Endothelial cell of umbilical vein (primary cell): ENCODE data around the gene PLCD3. TPM values are rescaled to one million over a fixed set of nuclear protein-coding genes. Genes with fewer than 3 reads are reported as not detected.

Experiments
- BruUV-seq: library from RNA; stranded (reverse); fragments of 400-500 nt; replicated peaks from 2 replicates; lab custom pipeline; 2021; lab: Mats Ljungman, UMichigan
- CTCF ChIA-PET: fragments of 300-600, 350-600 bp; sonication (Branson Sonifier 250); formaldehyde crosslinking; loops from one replicate; lab custom pipeline; 2021; ENCODE audit warnings: antibody characterized with exemption, inconsistent platforms; lab: Charles Lee
- POLR2A ChIA-PET: fragments of 300-600, 350-600 bp; sonication (Branson Sonifier 250); formaldehyde crosslinking; loops from one replicate; lab custom pipeline; 2021; ENCODE audit warnings: antibody characterized with exemption, inconsistent platforms; lab: Charles Lee
- DNase-seq: peaks from one replicate; pipeline ENCODE4 v3.0.0-alpha.2; 2011; ENCODE audit warnings: low read depth, low spot score
- FAIRE-seq: peaks from 2 replicates; lab custom pipeline; 2011; peaks lifted over from hg19 to GRCh38; lab: Jason Lieb, UNC
- H2AFZ ChIP-seq: 2 replicates; pipeline ENCODE4 v1.6.0; 2012; ENCODE audit warnings: low read depth, low read length, control low read depth, inconsistent platforms
- H3K27ac ChIP-seq: 2 replicates; pipeline ENCODE4 v1.5.1; 2011; ENCODE audit warnings: low read depth, mild to moderate bottlenecking, control low read depth, low read length, moderate library complexity; ENCODE audit not compliant: insufficient read depth
- H3K27me3 ChIP-seq, 2 experiments: 2 replicates each; pipeline versions ENCODE4 v1.6.0 to v1.6.1; 2011; ENCODE audit warnings: low read length in 2 of 2, mixed read lengths in 1 of 2; ENCODE audit not compliant: control insufficient read depth in 2 of 2, insufficient read depth in 2 of 2
- H3K36me3 ChIP-seq, 2 experiments: 2 replicates in 1 of 2; 3 replicates in 1 of 2; pipeline ENCODE4 v1.5.1; 2011; ENCODE audit warnings: low read length in 2 of 2, mild to moderate bottlenecking in 1 of 2, moderate library complexity in 1 of 2; ENCODE audit not compliant: control insufficient read depth in 2 of 2, insufficient read depth in 2 of 2; ENCODE audit errors: extremely low read depth in 1 of 2
- H3K4me1 ChIP-seq: 3 replicates; pipeline ENCODE4 v1.5.1; 2011; ENCODE audit warnings: mild to moderate bottlenecking, low read length; ENCODE audit not compliant: control insufficient read depth, insufficient read depth; ENCODE audit errors: extremely low read depth
- H3K4me2 ChIP-seq: 2 replicates; pipeline ENCODE4 v1.6.1; 2011; ENCODE audit warnings: low read length, control low read depth, mixed read lengths; ENCODE audit not compliant: insufficient read depth
- H3K4me3 ChIP-seq, 3 experiments: fragments of 200-600 bp in 1 of 3; sonication (generic), shearing (Covaris generic) in 1 of 3; replicated peaks in 1 of 3; 2 replicates each; pipeline ENCODE4 v1.5.1; 2011 to 2016; ENCODE audit warnings: control low read depth in 3 of 3, low read length in 3 of 3, mild to moderate bottlenecking in 2 of 3, inconsistent platforms in 1 of 3, low read depth in 1 of 3, moderate library complexity in 1 of 3; ENCODE audit not compliant: insufficient read depth in 1 of 3
- H3K79me2 ChIP-seq: 2 replicates; pipeline ENCODE4 v1.6.0; 2012; ENCODE audit warnings: low read length, inconsistent platforms; ENCODE audit not compliant: control insufficient read depth, insufficient read depth
- H3K9ac ChIP-seq: replicated peaks from 2 replicates; pipeline ENCODE3; 2011; ENCODE audit warnings: low read length, control low read depth; ENCODE audit not compliant: insufficient read depth; ENCODE audit errors: extremely low read depth
- H3K9me1 ChIP-seq: replicated peaks from 3 replicates; pipeline ENCODE4 v1.6.0; 2011; ENCODE audit warnings: mild to moderate bottlenecking, low read length; ENCODE audit not compliant: control insufficient read depth, insufficient read depth; ENCODE audit errors: extremely low read depth
- H3K9me3 ChIP-seq: replicated peaks from 2 replicates; pipeline ENCODE4 v1.5.1; 2012; ENCODE audit warnings: low read length, inconsistent platforms; ENCODE audit not compliant: control insufficient read depth, insufficient read depth
- H4K20me1 ChIP-seq: replicated peaks from 2 replicates; pipeline ENCODE3; 2011; ENCODE audit warnings: mild to moderate bottlenecking, low read length; ENCODE audit not compliant: control insufficient read depth, insufficient read depth; ENCODE audit errors: extremely low read depth
- CTCF ChIP-seq, 2 donors: IDR thresholded peaks; 1 replicate in 1 of 2; 2 replicates in 1 of 2; pipeline ENCODE4 v1.5.1; 2011; ENCODE audit warnings: low read length in 2 of 2, mild to moderate bottlenecking in 2 of 2, moderate library complexity in 2 of 2, control low read depth in 1 of 2, inconsistent platforms in 1 of 2, low read depth in 1 of 2; ENCODE audit not compliant: insufficient read depth in 1 of 2; ENCODE audit errors: extremely low read depth in 1 of 2
- EZH2 ChIP-seq: IDR thresholded peaks from 2 replicates; pipeline ENCODE4 v1.6.1; 2012; ENCODE audit warnings: borderline replicate concordance, low read depth, mild to moderate bottlenecking, moderate library complexity, low read length, inconsistent platforms; ENCODE audit not compliant: severe bottlenecking
- FOS ChIP-seq: IDR thresholded peaks from 2 replicates; pipeline ENCODE4 v1.6.1; 2011; ENCODE audit warnings: mild to moderate bottlenecking, low read length, moderate library complexity, borderline replicate concordance; ENCODE audit not compliant: insufficient read depth
- GATA2 ChIP-seq: IDR thresholded peaks from 2 replicates; pipeline ENCODE4 v1.7.0; 2011; ENCODE audit warnings: low read depth, mild to moderate bottlenecking, moderate library complexity, mixed read lengths, low read length; ENCODE audit not compliant: insufficient read length, insufficient read depth
- JUN ChIP-seq: IDR thresholded peaks from 2 replicates; pipeline ENCODE4 v1.6.1; 2011; ENCODE audit warnings: borderline replicate concordance, low read depth; ENCODE audit not compliant: insufficient read length, insufficient read depth
- MAX ChIP-seq: IDR thresholded peaks from 2 replicates; pipeline ENCODE4 v1.6.1; 2011; ENCODE audit not compliant: insufficient read depth, insufficient read length
- MYC ChIP-seq: IDR thresholded peaks from one replicate; pipeline ENCODE4 v1.6.1; 2011; ENCODE audit warnings: mild to moderate bottlenecking, low read depth, low read length
- POLR2A ChIP-seq: IDR thresholded peaks from 2 replicates; pipeline ENCODE4 v1.6.1; 2012; ENCODE audit warnings: low read depth, mild to moderate bottlenecking, control low read depth, low read length
- POLR2AphosphoS5 ChIP-seq: IDR thresholded peaks from 2 replicates; pipeline ENCODE4 v1.6.1; 2012; ENCODE audit warnings: low read depth, mild to moderate bottlenecking, control low read depth, low read length, moderate library complexity; ENCODE audit not compliant: insufficient read depth
- dilution Hi-C: fragments of 300-500 bp; cut with MboI; formaldehyde crosslinking; loops from one replicate; pipeline ENCODE4 v1.15.0; 2019; ENCODE audit warnings: low sequenced_read_pairs; ENCODE audit not compliant: extremely low pct_ligation_motif_present
- intact Hi-C: fragments of 100-400 bp; cut with micrococcal nuclease; formaldehyde crosslinking; loops from one replicate; pipeline ENCODE4 v1.10.0; 2022
- polyA plus RNA-seq, 4 experiments: library from polyadenylated mRNA; depleted of rRNA in 3 of 4; stranded (reverse) in 3 of 4; unstranded in 1 of 4; fragments of >200 nt; gene quantifications; 2 replicates each; pipeline versions ENCODE4 v1.2.1 to v1.2.3, GENCODE V29; 2011 to 2012; ENCODE audit warnings: missing spikeins in 1 of 4
- total RNA-seq: library from RNA; stranded (reverse); gene quantifications from 2 replicates; pipeline ENCODE4 v1.2.3, GENCODE V29; 2021

The PLCD3 gene
- total and polyA plus RNA-seq, 2 donors (not counting 3 experiments of a cell fraction or from before 2014, with no cell fraction given), result 30.4 to 43.1 TPM

GRCh38 chr17:45155029-45155428 is 22.7 kb upstream of the PLCD3 start:
- Histone ChIP-seq H3K27me3 (no peaks in the 10 kb centered on the region), H4K20me1 (no peaks in the 10 kb centered on the region), H3K4me3 (no peak overlapping the region), H3K9ac (no peak overlapping the region), H3K4me1 (peaks cover 38% of the 10 kb centered on the region), H2AFZ (no peak overlapping the region), H3K36me3 (no peaks in the 10 kb centered on the region), H3K4me2 (no peak overlapping the region), H3K27ac (no peak overlapping the region), H3K9me1 (no peaks in the 10 kb centered on the region), H3K79me2 (peaks cover 28% of the 10 kb centered on the region), H3K9me3 (no peaks in the 10 kb centered on the region)
- intact Hi-C loops, result no loop called here
- ChIA-PET POLR2A (interaction anchor here (0.6 to 0.7 kb wide), 2 partner anchors 59 to 184 kb away, joined by 3 to 9 read pairs; no protein-coding TSS in a partner anchor), CTCF (interaction anchor here (0.6 to 2.5 kb wide), 5 partner anchors 20 to 1038 kb away, joined by 3 to 17 read pairs (median 3); partner anchors contain the start of genes ACBD4 and KANSL1)
- BruUV-seq, result no TSS peak
- FAIRE-seq, result no peak
- TF ChIP-seq MYC, result no peak
- TF ChIP-seq JUN, result no peak
- no peak for TF ChIP-seq GATA2
- TF ChIP-seq MAX, result no peak
- TF ChIP-seq FOS, result no peak
- no peak for TF ChIP-seq POLR2A
- no peak for TF ChIP-seq EZH2
- TF ChIP-seq CTCF (IDR thresholded peaks at IDR 0.05; ENCODE audit: extremely low read depth in 1 of 2, insufficient read depth in 1 of 2, low read depth in 1 of 2, low read length in 2 of 2), result no peak
- no peak for TF ChIP-seq POLR2AphosphoS5
- no peak for DNase-seq
- dilution Hi-C loops, result no loop called here
